ENCODE results near the gene SPTY2D1. TPM values are rescaled to one million over a fixed set of nuclear protein-coding genes. Genes with fewer than 3 reads are reported as not detected.

The SPTY2D1 gene, protein sequence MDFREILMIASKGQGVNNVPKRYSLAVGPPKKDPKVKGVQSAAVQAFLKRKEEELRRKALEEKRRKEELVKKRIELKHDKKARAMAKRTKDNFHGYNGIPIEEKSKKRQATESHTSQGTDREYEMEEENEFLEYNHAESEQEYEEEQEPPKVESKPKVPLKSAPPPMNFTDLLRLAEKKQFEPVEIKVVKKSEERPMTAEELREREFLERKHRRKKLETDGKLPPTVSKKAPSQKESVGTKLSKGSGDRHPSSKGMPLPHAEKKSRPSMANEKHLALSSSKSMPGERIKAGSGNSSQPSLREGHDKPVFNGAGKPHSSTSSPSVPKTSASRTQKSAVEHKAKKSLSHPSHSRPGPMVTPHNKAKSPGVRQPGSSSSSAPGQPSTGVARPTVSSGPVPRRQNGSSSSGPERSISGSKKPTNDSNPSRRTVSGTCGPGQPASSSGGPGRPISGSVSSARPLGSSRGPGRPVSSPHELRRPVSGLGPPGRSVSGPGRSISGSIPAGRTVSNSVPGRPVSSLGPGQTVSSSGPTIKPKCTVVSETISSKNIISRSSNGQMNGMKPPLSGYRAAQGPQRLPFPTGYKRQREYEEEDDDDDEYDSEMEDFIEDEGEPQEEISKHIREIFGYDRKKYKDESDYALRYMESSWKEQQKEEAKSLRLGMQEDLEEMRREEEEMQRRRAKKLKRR
- polyA plus RNA-seq (2012; rRNA removed) = 5.3 and 8.6 TPM in 2 replicates
- polyA plus RNA-seq (2012; cell fraction: cytosol; rRNA removed) = 7.3 and 7.4 TPM in 2 replicates
- polyA plus RNA-seq (2012; cell fraction: nucleus; rRNA removed) = 2.6 and 5.3 TPM in 2 replicates

DNA sequence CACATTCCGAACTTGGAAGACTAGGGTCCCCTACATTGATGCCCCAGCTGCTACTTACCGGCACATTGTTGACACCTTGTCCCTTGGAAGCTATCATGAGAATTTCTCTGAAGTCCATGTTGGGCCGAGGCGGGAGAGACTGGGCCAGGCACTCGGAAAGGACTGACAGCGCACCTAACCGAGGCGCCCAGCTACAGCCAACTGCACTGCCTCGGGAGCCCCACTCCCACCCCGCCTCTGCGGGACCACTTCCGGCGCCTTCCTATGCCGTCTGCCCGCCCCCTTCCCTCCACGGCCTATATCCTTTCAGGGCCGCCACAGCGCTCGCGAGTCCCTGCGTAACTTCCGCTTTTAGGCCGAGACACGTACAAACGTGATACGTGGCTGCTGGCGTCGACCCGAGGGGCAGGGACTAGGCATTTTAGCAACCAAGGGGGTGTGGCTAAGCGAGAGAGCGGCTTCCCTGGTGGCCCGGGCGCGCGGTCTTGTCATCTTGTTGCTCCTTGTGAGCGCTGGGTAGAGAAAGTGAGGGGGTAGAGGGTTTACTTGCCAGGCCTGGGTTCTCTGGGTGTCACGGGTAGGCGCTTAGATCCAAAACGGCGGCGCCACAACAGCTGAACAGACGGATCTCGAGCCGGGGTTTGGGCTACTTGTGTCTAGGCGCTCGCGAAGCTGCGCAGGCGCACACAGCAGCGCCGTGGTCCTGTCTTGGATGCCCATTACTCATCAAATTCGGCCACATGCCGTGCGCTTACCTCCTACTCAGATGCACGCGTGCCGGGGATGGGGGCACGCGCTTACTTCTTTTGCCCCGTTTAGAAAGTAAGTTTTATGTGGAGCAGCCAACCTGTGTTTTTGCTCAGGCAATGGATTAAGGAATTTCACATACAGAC lies at the start of gene SPTY2D1:
Gene SPTY2D1, minus strand, starts transcription at position 203 of the 893 bp plus-strand sequence. Its CDS starts 85 bp downstream, at position 118.
- H3K4me1 ChIP-seq (ENCODE audit: control insufficient read depth in 1 of 2, insufficient read depth in 2 of 2, low read depth in 1 of 2, low read length in 1 of 2) = peaks cover 8 to 9% of the 10 kb centered on the region in 2 experiments; a peak in 3 of 4 replicates
- peak within 1 kb of the TSS; percentile 82 for H2AFZ ChIP-seq (ENCODE audit: low read depth)
- peaks cover 28% of the 10 kb centered on the region for H4K20me1 ChIP-seq (ENCODE audit: insufficient read depth)
- no peaks in the 10 kb centered on the region for H3K9me2 ChIP-seq
- no peaks in the 10 kb centered on the region for H3K36me3 ChIP-seq (replicated peaks in 1 of 2; ENCODE audit: control insufficient read depth in 1 of 2, insufficient read depth in 2 of 2, low read length in 1 of 2)
- peak within 1 kb of the TSS; percentile 91 for H3K9ac ChIP-seq
- ChIA-PET POLR2A (interaction anchor here (1.0 to 1.7 kb wide), 6 partner anchors 32 to 108 kb away, joined by 3 to 8 read pairs (median 4); partner anchors contain the start of genes TSG101 and UEVLD), CTCF (interaction anchor here (1.0 to 3.8 kb wide), 2 partner anchors 44 to 88 kb away, joined by 3 to 14 read pairs; no protein-coding TSS in a partner anchor)
- H3K27ac ChIP-seq (ENCODE audit: low read depth in 2 of 2, low read length in 1 of 2) = peak within 1 kb of the TSS; percentile 91 to 93
- WGBS (ENCODE audit: low lambda C conversion rate) = under 1% methylated on average over 24 of the region's 60 CpGs
- H3K9me3 ChIP-seq = no peaks in the 10 kb centered on the region
- peak within 1 kb of the TSS; percentile 84 for H3K4me2 ChIP-seq
- peak within 1 kb of the TSS; percentile 85 to 98 for H3K4me3 ChIP-seq (ENCODE audit: low read depth in 2 of 2, low read length in 1 of 2)
- peak; percentile 91 for DNase-seq
- H3F3A ChIP-seq (replicated peaks; ENCODE audit: insufficient read depth) = no peaks in the 10 kb centered on the region
- H3K27me3 ChIP-seq (ENCODE audit: insufficient read depth) = no peaks in the 10 kb centered on the region
- H3K79me2 ChIP-seq (ENCODE audit: insufficient read depth) = peaks cover 48% of the 10 kb centered on the region
- TF ChIP-seq TCF12 (IDR thresholded peaks at IDR 0.05) (no peak), ELF1 (IDR thresholded peaks at IDR 0.05) (peak; percentile 90), NRF1 (IDR thresholded peaks at IDR 0.05; ENCODE audit: low read depth, low read length) (peak; percentile 79), TAF1 (IDR thresholded peaks at IDR 0.05; ENCODE audit: borderline replicate concordance, low read depth, low read length) (peak; percentile 77; the same call in 1 of the 2 replicates), GATA2 (CRISPR knock-in tag; IDR thresholded peaks at IDR 0.05) (no peak), RXRA (IDR thresholded peaks at IDR 0.05; ENCODE audit: borderline replicate concordance, low read depth) (no peak), CHD2 (IDR thresholded peaks at IDR 0.05; ENCODE audit: low read length, partially characterized antibody) (peak; percentile 98), RFX5 (IDR thresholded peaks at IDR 0.05; ENCODE audit: low read length) (no peak), FOXM1 (IDR thresholded peaks at IDR 0.05; ENCODE audit: low read depth) (no peak), MEF2A (IDR thresholded peaks at IDR 0.05; ENCODE audit: borderline replicate concordance, low read depth) (no peak), RAD21 (IDR thresholded peaks at IDR 0.05; ENCODE audit: low read length) (no peak), JUND (IDR thresholded peaks at IDR 0.05) (no peak), EZH2phosphoT487 (IDR thresholded peaks at IDR 0.05; ENCODE audit: borderline replicate concordance, low read depth) (no peak), POLR2AphosphoS5 (IDR thresholded peaks at IDR 0.05; ENCODE audit: low read depth, low read length) (peak; percentile 97), RCOR1 (IDR thresholded peaks at IDR 0.05; ENCODE audit: low read length) (0 out of 2 replicates have a peak, but pooled peaks have one; percentile 45), SMC3 (IDR thresholded peaks at IDR 0.05; ENCODE audit: low read depth, low read length) (no peak), SIN3A (IDR thresholded peaks at IDR 0.05; ENCODE audit: borderline replicate concordance, low read depth, low read length) (peak; percentile 51; the same call in 1 of the 2 replicates), TEAD4 (IDR thresholded peaks at IDR 0.05; ENCODE audit: borderline replicate concordance, insufficient read depth) (no peak), FOSL2 (IDR thresholded peaks at IDR 0.05; ENCODE audit: borderline replicate concordance, low read depth) (no peak)
- TF ChIP-seq, protein P1, sequence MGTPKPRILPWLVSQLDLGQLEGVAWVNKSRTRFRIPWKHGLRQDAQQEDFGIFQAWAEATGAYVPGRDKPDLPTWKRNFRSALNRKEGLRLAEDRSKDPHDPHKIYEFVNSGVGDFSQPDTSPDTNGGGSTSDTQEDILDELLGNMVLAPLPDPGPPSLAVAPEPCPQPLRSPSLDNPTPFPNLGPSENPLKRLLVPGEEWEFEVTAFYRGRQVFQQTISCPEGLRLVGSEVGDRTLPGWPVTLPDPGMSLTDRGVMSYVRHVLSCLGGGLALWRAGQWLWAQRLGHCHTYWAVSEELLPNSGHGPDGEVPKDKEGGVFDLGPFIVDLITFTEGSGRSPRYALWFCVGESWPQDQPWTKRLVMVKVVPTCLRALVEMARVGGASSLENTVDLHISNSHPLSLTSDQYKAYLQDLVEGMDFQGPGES (IDR thresholded peaks at IDR 0.05; ENCODE audit: low read depth, low read length) = no peak
- TF ChIP-seq, protein P2, sequence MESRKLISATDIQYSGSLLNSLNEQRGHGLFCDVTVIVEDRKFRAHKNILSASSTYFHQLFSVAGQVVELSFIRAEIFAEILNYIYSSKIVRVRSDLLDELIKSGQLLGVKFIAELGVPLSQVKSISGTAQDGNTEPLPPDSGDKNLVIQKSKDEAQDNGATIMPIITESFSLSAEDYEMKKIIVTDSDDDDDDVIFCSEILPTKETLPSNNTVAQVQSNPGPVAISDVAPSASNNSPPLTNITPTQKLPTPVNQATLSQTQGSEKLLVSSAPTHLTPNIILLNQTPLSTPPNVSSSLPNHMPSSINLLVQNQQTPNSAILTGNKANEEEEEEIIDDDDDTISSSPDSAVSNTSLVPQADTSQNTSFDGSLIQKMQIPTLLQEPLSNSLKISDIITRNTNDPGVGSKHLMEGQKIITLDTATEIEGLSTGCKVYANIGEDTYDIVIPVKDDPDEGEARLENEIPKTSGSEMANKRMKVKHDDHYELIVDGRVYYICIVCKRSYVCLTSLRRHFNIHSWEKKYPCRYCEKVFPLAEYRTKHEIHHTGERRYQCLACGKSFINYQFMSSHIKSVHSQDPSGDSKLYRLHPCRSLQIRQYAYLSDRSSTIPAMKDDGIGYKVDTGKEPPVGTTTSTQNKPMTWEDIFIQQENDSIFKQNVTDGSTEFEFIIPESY (IDR thresholded peaks at IDR 0.05; ENCODE audit: borderline replicate concordance, low read depth) = peak; percentile 95
- TF ChIP-seq, protein P3, sequence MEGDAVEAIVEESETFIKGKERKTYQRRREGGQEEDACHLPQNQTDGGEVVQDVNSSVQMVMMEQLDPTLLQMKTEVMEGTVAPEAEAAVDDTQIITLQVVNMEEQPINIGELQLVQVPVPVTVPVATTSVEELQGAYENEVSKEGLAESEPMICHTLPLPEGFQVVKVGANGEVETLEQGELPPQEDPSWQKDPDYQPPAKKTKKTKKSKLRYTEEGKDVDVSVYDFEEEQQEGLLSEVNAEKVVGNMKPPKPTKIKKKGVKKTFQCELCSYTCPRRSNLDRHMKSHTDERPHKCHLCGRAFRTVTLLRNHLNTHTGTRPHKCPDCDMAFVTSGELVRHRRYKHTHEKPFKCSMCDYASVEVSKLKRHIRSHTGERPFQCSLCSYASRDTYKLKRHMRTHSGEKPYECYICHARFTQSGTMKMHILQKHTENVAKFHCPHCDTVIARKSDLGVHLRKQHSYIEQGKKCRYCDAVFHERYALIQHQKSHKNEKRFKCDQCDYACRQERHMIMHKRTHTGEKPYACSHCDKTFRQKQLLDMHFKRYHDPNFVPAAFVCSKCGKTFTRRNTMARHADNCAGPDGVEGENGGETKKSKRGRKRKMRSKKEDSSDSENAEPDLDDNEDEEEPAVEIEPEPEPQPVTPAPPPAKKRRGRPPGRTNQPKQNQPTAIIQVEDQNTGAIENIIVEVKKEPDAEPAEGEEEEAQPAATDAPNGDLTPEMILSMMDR (IDR thresholded peaks at IDR 0.05) = no peak
- TF ChIP-seq, protein P4, sequence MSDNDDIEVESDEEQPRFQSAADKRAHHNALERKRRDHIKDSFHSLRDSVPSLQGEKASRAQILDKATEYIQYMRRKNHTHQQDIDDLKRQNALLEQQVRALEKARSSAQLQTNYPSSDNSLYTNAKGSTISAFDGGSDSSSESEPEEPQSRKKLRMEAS (IDR thresholded peaks at IDR 0.05; ENCODE audit: low read depth) = peak; percentile 98
- TF ChIP-seq, protein P5, sequence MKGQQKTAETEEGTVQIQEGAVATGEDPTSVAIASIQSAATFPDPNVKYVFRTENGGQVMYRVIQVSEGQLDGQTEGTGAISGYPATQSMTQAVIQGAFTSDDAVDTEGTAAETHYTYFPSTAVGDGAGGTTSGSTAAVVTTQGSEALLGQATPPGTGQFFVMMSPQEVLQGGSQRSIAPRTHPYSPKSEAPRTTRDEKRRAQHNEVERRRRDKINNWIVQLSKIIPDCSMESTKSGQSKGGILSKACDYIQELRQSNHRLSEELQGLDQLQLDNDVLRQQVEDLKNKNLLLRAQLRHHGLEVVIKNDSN (IDR thresholded peaks at IDR 0.05; ENCODE audit: borderline replicate concordance, low read depth) = no peak

All from SK-N-SH (cell line).